ENCODE results near the gene GRM8. TPM values are rescaled to one million over a fixed set of nuclear protein-coding genes. Genes with fewer than 3 reads are reported as not detected.

The GRM8 gene
- total and polyA plus RNA-seq, 2 donors = 0.27 to 0.38 TPM

GRCh38 chr7:126715076-126715475 lies 537.7 kb downstream of the GRM8 start:
- whole genome bisulfite sequencing = 88% methylated on average over 2 of the region's 2 CpGs
- Histone ChIP-seq H3K4me1 (ENCODE audit: control insufficient read depth in 2 of 2, insufficient read depth in 2 of 2, low read length in 2 of 2) (no peaks in the 10 kb centered on the region), H3K27ac (ENCODE audit: low read depth in 1 of 2, low read length in 1 of 2) (no peak overlapping the region), H3K9me3 (ENCODE audit: control insufficient read depth in 2 of 2, insufficient read depth in 1 of 2, low read length in 1 of 2) (peaks cover 0 to 4% of the 10 kb centered on the region in 2 donors), H3K36me3 (ENCODE audit: control insufficient read depth in 2 of 2, insufficient read depth in 2 of 2, low read length in 1 of 2) (no peaks in the 10 kb centered on the region), H3K27me3 (ENCODE audit: control insufficient read depth in 2 of 2, insufficient read depth in 1 of 2, low read length in 1 of 2) (no peaks in the 10 kb centered on the region), H3K4me3 (ENCODE audit: low read length in 2 of 2) (no peak overlapping the region)
- no peak for DNase-seq (ENCODE audit: low read depth in 6 of 9, low spot score in 9 of 9)

- 95% methylated on average over 7 of the region's 7 CpGs for WGBS
- DNase-seq (ENCODE audit: low read depth in 6 of 9, low spot score in 9 of 9) = no peak
These were observed 550.3 kb downstream of the GRM8 start for GRCh38 chr7:126702242-126703016.

GRCh38 chr7:126700807-126701604 lies 551.7 kb downstream of the GRM8 start:
- Histone ChIP-seq H3K36me3 (ENCODE audit: control insufficient read depth in 2 of 2, insufficient read depth in 2 of 2, low read length in 1 of 2) (no peaks in the 10 kb centered on the region), H3K4me1 (ENCODE audit: control insufficient read depth in 2 of 2, insufficient read depth in 2 of 2, low read length in 2 of 2) (peaks cover 0 to 2% of the 10 kb centered on the region in 2 donors), H3K27me3 (ENCODE audit: control insufficient read depth in 2 of 2, insufficient read depth in 1 of 2, low read length in 1 of 2) (no peaks in the 10 kb centered on the region), H3K27ac (ENCODE audit: low read depth in 1 of 2, low read length in 1 of 2) (no peak overlapping the region), H3K4me3 (ENCODE audit: low read length in 2 of 2) (no peak overlapping the region), H3K9me3 (ENCODE audit: control insufficient read depth in 2 of 2, insufficient read depth in 1 of 2, low read length in 1 of 2) (no peaks in the 10 kb centered on the region)
- DNase-seq (ENCODE audit: low read depth in 6 of 9, low spot score in 9 of 9) = peak; percentile 2 to 55 (median 16)
- 12% methylated on average over 5 of the region's 5 CpGs for WGBS

More at GRCh38 chr7:126702242-126703016, 550.3 kb downstream of the GRM8 start:
- Histone ChIP-seq H3K9me3 (ENCODE audit: control insufficient read depth in 2 of 2, insufficient read depth in 1 of 2, low read length in 1 of 2) (no peaks in the 10 kb centered on the region), H3K36me3 (ENCODE audit: control insufficient read depth in 2 of 2, insufficient read depth in 2 of 2, low read length in 1 of 2) (no peaks in the 10 kb centered on the region), H3K27ac (ENCODE audit: low read depth in 1 of 2, low read length in 1 of 2) (no peak overlapping the region), H3K4me3 (ENCODE audit: low read length in 2 of 2) (no peak overlapping the region), H3K27me3 (ENCODE audit: control insufficient read depth in 2 of 2, insufficient read depth in 1 of 2, low read length in 1 of 2) (no peaks in the 10 kb centered on the region), H3K4me1 (ENCODE audit: control insufficient read depth in 2 of 2, insufficient read depth in 2 of 2, low read length in 2 of 2) (peaks cover 0 to 2% of the 10 kb centered on the region in 2 donors)

- no peaks in the 10 kb centered on the region for H3K36me3 ChIP-seq (ENCODE audit: control insufficient read depth in 2 of 2, insufficient read depth in 2 of 2, low read length in 1 of 2)
- no peak overlapping the region for H3K27ac ChIP-seq (ENCODE audit: low read depth in 1 of 2, low read length in 1 of 2)
- no peak for DNase-seq (ENCODE audit: low read depth in 6 of 9, low spot score in 9 of 9)
- no peaks in the 10 kb centered on the region for H3K27me3 ChIP-seq (ENCODE audit: control insufficient read depth in 2 of 2, insufficient read depth in 1 of 2, low read length in 1 of 2)
- H3K4me3 ChIP-seq (ENCODE audit: low read length in 2 of 2) = no peak overlapping the region
- H3K4me1 ChIP-seq (ENCODE audit: control insufficient read depth in 2 of 2, insufficient read depth in 2 of 2, low read length in 2 of 2) = peaks cover 0 to 2% of the 10 kb centered on the region in 2 donors
- H3K9me3 ChIP-seq (ENCODE audit: control insufficient read depth in 2 of 2, insufficient read depth in 1 of 2, low read length in 1 of 2) = no peaks in the 10 kb centered on the region
These were observed 553.0 kb downstream of the GRM8 start for GRCh38 chr7:126699707-126700106.

GRCh38 chr7:126698909-126699308 lies 553.8 kb downstream of the GRM8 start:
- 91% methylated on average over 2 of the region's 2 CpGs for WGBS
- Histone ChIP-seq H3K4me1 (ENCODE audit: control insufficient read depth in 2 of 2, insufficient read depth in 2 of 2, low read length in 2 of 2) (peaks cover 0 to 2% of the 10 kb centered on the region in 2 donors), H3K36me3 (ENCODE audit: control insufficient read depth in 2 of 2, insufficient read depth in 2 of 2, low read length in 1 of 2) (no peaks in the 10 kb centered on the region), H3K27ac (ENCODE audit: low read depth in 1 of 2, low read length in 1 of 2) (no peak overlapping the region), H3K4me3 (ENCODE audit: low read length in 2 of 2) (no peak overlapping the region), H3K27me3 (ENCODE audit: control insufficient read depth in 2 of 2, insufficient read depth in 1 of 2, low read length in 1 of 2) (no peaks in the 10 kb centered on the region), H3K9me3 (ENCODE audit: control insufficient read depth in 2 of 2, insufficient read depth in 1 of 2, low read length in 1 of 2) (no peaks in the 10 kb centered on the region)
- no peak for DNase-seq (ENCODE audit: low read depth in 6 of 9, low spot score in 9 of 9)

- DNase-seq (ENCODE audit: low read depth in 6 of 9, low spot score in 9 of 9) = no peak
These were observed 554.3 kb downstream of the GRM8 start for GRCh38 chr7:126698446-126698845.

GRCh38 chr7:126696256-126697038 lies 556.3 kb downstream of the GRM8 start:
- WGBS = 93% methylated on average over 9 of the region's 9 CpGs
- Histone ChIP-seq H3K4me1 (ENCODE audit: control insufficient read depth in 2 of 2, insufficient read depth in 2 of 2, low read length in 2 of 2) (no peaks in the 10 kb centered on the region), H3K9me3 (ENCODE audit: control insufficient read depth in 2 of 2, insufficient read depth in 1 of 2, low read length in 1 of 2) (peaks cover 0 to under 1% of the 10 kb centered on the region in 2 donors), H3K27me3 (ENCODE audit: control insufficient read depth in 2 of 2, insufficient read depth in 1 of 2, low read length in 1 of 2) (no peaks in the 10 kb centered on the region), H3K27ac (ENCODE audit: low read depth in 1 of 2, low read length in 1 of 2) (no peak overlapping the region), H3K36me3 (ENCODE audit: control insufficient read depth in 2 of 2, insufficient read depth in 2 of 2, low read length in 1 of 2) (no peaks in the 10 kb centered on the region), H3K4me3 (ENCODE audit: low read length in 2 of 2) (no peak overlapping the region)
- no peak for DNase-seq (ENCODE audit: low read depth in 6 of 9, low spot score in 9 of 9)

More at GRCh38 chr7:126698446-126698845, 554.3 kb downstream of the GRM8 start:
- no peaks in the 10 kb centered on the region for H3K9me3 ChIP-seq (ENCODE audit: control insufficient read depth in 2 of 2, insufficient read depth in 1 of 2, low read length in 1 of 2)
- H3K27ac ChIP-seq (ENCODE audit: low read depth in 1 of 2, low read length in 1 of 2) = no peak overlapping the region
- H3K4me3 ChIP-seq (ENCODE audit: low read length in 2 of 2) = no peak overlapping the region
- WGBS = 86% methylated on average over 2 of the region's 2 CpGs
- H3K4me1 ChIP-seq (ENCODE audit: control insufficient read depth in 2 of 2, insufficient read depth in 2 of 2, low read length in 2 of 2) = peaks cover 0 to 2% of the 10 kb centered on the region in 2 donors
- no peaks in the 10 kb centered on the region for H3K27me3 ChIP-seq (ENCODE audit: control insufficient read depth in 2 of 2, insufficient read depth in 1 of 2, low read length in 1 of 2)
- no peaks in the 10 kb centered on the region for H3K36me3 ChIP-seq (ENCODE audit: control insufficient read depth in 2 of 2, insufficient read depth in 2 of 2, low read length in 1 of 2)

- Histone ChIP-seq H3K36me3 (ENCODE audit: control insufficient read depth in 2 of 2, insufficient read depth in 2 of 2, low read length in 1 of 2) (no peaks in the 10 kb centered on the region), H3K27ac (ENCODE audit: low read depth in 1 of 2, low read length in 1 of 2) (no peak overlapping the region), H3K9me3 (ENCODE audit: control insufficient read depth in 2 of 2, insufficient read depth in 1 of 2, low read length in 1 of 2) (peaks cover 0 to 20% of the 10 kb centered on the region in 2 donors), H3K4me1 (ENCODE audit: control insufficient read depth in 2 of 2, insufficient read depth in 2 of 2, low read length in 2 of 2) (no peaks in the 10 kb centered on the region), H3K27me3 (ENCODE audit: control insufficient read depth in 2 of 2, insufficient read depth in 1 of 2, low read length in 1 of 2) (no peaks in the 10 kb centered on the region), H3K4me3 (ENCODE audit: low read length in 2 of 2) (no peak overlapping the region)
- WGBS = 96% methylated on average over 11 of the region's 11 CpGs
- no peak for DNase-seq (ENCODE audit: low read depth in 6 of 9, low spot score in 9 of 9)
These were observed 561.6 kb downstream of the GRM8 start for GRCh38 chr7:126690848-126691751.
